GM23338 (cell line): ENCODE results near the gene MAPK7. TPM values are rescaled to one million over a fixed set of nuclear protein-coding genes. Genes with fewer than 3 reads are reported as not detected.

Experiments used
- ATAC-seq: fragments of 200-7000 bp; cut with Tn5 transposase; 3 replicates; pipeline ENCODE4 v1.9.1; 2020
- DNase-seq: peaks from one replicate; pipeline ENCODE4 v3.0.0-alpha.2; 2015; ENCODE audit warnings: low spot score
- H2AFZ ChIP-seq: fragments of 200-600 bp; sonication (generic); 2 replicates; pipeline ENCODE4 v1.8.0; 2016; ENCODE audit warnings: antibody characterized with exemption, mild to moderate bottlenecking, moderate library complexity
- H3F3A ChIP-seq: fragments of 200-600 bp; sonication (generic); replicated peaks from 2 replicates; pipeline ENCODE4 v1.8.0; 2017; ENCODE audit warnings: antibody characterized with exemption, mixed run types, low read depth
- H3K27ac ChIP-seq: fragments of 200-600 bp; sonication (generic); 2 replicates; pipeline ENCODE4 v1.6.1; 2016; ENCODE audit warnings: low read depth
- H3K27me3 ChIP-seq: fragments of 200-600 bp; sonication (generic); 2 replicates; pipeline ENCODE4 v1.8.0; 2016; ENCODE audit warnings: mild to moderate bottlenecking, mixed run types, moderate library complexity; ENCODE audit not compliant: insufficient read depth
- H3K36me3 ChIP-seq: fragments of 200-600 bp; sonication (generic); 2 replicates; pipeline ENCODE4 v1.8.0; 2016; ENCODE audit warnings: mild to moderate bottlenecking; ENCODE audit not compliant: insufficient read depth
- H3K4me1 ChIP-seq: fragments of 200-600 bp; sonication (generic); 2 replicates; pipeline ENCODE4 v1.8.0; 2016; ENCODE audit warnings: mild to moderate bottlenecking, moderate library complexity; ENCODE audit not compliant: insufficient read depth
- H3K4me2 ChIP-seq: fragments of 200-600 bp; sonication (generic); 2 replicates; pipeline ENCODE4 v1.7.1; 2017; ENCODE audit warnings: mixed run types
- H3K4me3 ChIP-seq: fragments of 200-600 bp; sonication (generic); 2 replicates; pipeline ENCODE4 v1.6.1; 2016; ENCODE audit warnings: mixed run types
- H3K79me2 ChIP-seq: fragments of 200-600 bp; sonication (generic); replicated peaks from 2 replicates; pipeline ENCODE4 v1.8.0; 2017; ENCODE audit warnings: mild to moderate bottlenecking; ENCODE audit not compliant: insufficient read depth
- H3K9me2 ChIP-seq: fragments of 200-600 bp; sonication (generic); 2 replicates; pipeline ENCODE4 v1.8.0; 2017; ENCODE audit not compliant: insufficient read depth
- H4K20me1 ChIP-seq: fragments of 200-600 bp; sonication (generic); replicated peaks from 2 replicates; pipeline ENCODE4 v1.8.0; 2017; ENCODE audit warnings: mild to moderate bottlenecking; ENCODE audit not compliant: insufficient read depth
- H3K27ac Mint-ChIP-seq: 2 replicates; pipeline ENCODE4 v1.8.0; 2020; ENCODE audit warnings: inconsistent platforms, mild to moderate bottlenecking, moderate library complexity, mixed read lengths
- H3K27me3 Mint-ChIP-seq: 3 replicates; pipeline ENCODE4 v1.8.0; 2022; ENCODE audit warnings: low read depth, mild to moderate bottlenecking, moderate library complexity, mixed read lengths, inconsistent platforms; ENCODE audit not compliant: insufficient read depth, poor library complexity
- H3K36me3 Mint-ChIP-seq: 3 replicates; pipeline ENCODE4 v1.8.0; 2021; ENCODE audit warnings: low read depth, mild to moderate bottlenecking, inconsistent platforms, moderate library complexity, mixed read lengths
- H3K4me1 Mint-ChIP-seq: 3 replicates; pipeline ENCODE4 v1.8.0; 2020; ENCODE audit warnings: mild to moderate bottlenecking, inconsistent platforms, mixed read lengths
- H3K4me3 Mint-ChIP-seq: 3 replicates; pipeline ENCODE4 v1.8.0; 2021; ENCODE audit warnings: moderate library complexity, mild to moderate bottlenecking, inconsistent platforms, mixed read lengths
- H3K9me3 Mint-ChIP-seq: 3 replicates; pipeline ENCODE4 v1.8.0; 2020; ENCODE audit warnings: moderate library complexity, mild to moderate bottlenecking, inconsistent platforms, mixed read lengths
- CTCF ChIP-seq, 2 experiments: fragments of 200-600 bp in 1 of 2; sonication (generic) in 1 of 2; conservative IDR thresholded peaks; 2 replicates each; pipeline versions ENCODE4 v1.5.1 to v1.6.1; 2016 to 2017; ENCODE audit warnings: antibody characterized with exemption in 2 of 2, low read depth in 2 of 2, mild to moderate bottlenecking in 2 of 2, moderate library complexity in 1 of 2
- EZH2 ChIP-seq: fragments of 200-600 bp; sonication (generic); IDR thresholded peaks from one replicate; pipeline ENCODE4 v1.8.0; 2017; ENCODE audit warnings: antibody characterized with exemption, mild to moderate bottlenecking, low read depth; ENCODE audit not compliant: unreplicated experiment
- NANOG ChIP-seq: IDR thresholded peaks from 2 replicates; pipeline ENCODE4 v1.6.1; 2016; ENCODE audit warnings: antibody characterized with exemption, borderline replicate concordance
- ZNF114 ChIP-seq: fragments of 250-450 bp; sonication (Bioruptor Pico); IDR thresholded peaks from 2 replicates; pipeline ENCODE4 v1.5.0; 2020; ENCODE audit warnings: mild to moderate bottlenecking, moderate library complexity
- ZNF462 ChIP-seq: fragments of 250-450 bp; sonication (Bioruptor Pico); IDR thresholded peaks from 2 replicates; pipeline ENCODE4 v1.5.0; 2020; ENCODE audit warnings: mild to moderate bottlenecking, moderate library complexity
- polyA plus RNA-seq: library from polyadenylated mRNA; unstranded; fragments of >200 nt; fragmentation: Nextera tagmentation; extraction: Ambion mirVana; gene quantifications from 2 replicates; pipeline ENCODE4 v1.2.1, GENCODE V29; 2016
- total RNA-seq: library from RNA; depleted of rRNA; stranded (reverse); fragments of >200 nt; shearing (Covaris generic); gene quantifications from 2 replicates; pipeline ENCODE4 v1.2.3, GENCODE V29; 2014

Gene MAPK7
- total and polyA plus RNA-seq, 2 experiments from 2014 or later = 15.5 to 53.1 TPM

GRCh38 chr17:19343256-19343630 lies 35.1 kb upstream of the MAPK7 start:
- DNase-seq = no peak
- Histone ChIP-seq H2AFZ (no peak overlapping the region), H3K36me3 (no peaks in the 10 kb centered on the region), H3K79me2 (no peaks in the 10 kb centered on the region), H3K9me2 (no peaks in the 10 kb centered on the region), H3F3A (no peaks in the 10 kb centered on the region; the same call in 1 of the 2 replicates), H3K4me1 (peaks cover 22% of the 10 kb centered on the region), H3K4me2 (no peak overlapping the region), H3K4me3 (no peak overlapping the region), H4K20me1 (no peaks in the 10 kb centered on the region), H3K27ac (no peak overlapping the region), H3K27me3 (no peaks in the 10 kb centered on the region)
- TF ChIP-seq ZNF462 (CRISPR knock-in tag) (no peak), NANOG (no peak), ZNF114 (CRISPR knock-in tag) (no peak), CTCF (conservative IDR thresholded peaks at IDR 0.05; ENCODE audit: low read depth in 2 of 2) (no peak), EZH2 (no peak)
- Mint-ChIP-seq H3K27me3 (peaks cover 13% of the 10 kb centered on the region), H3K9me3 (no peaks in the 10 kb centered on the region; the same call in 2 of the 3 replicates), H3K4me1 (peaks cover 33% of the 10 kb centered on the region), H3K4me3 (no peak overlapping the region), H3K27ac (no peak overlapping the region), H3K36me3 (peaks cover 5% of the 10 kb centered on the region; the same call in 2 of the 3 replicates)
- ATAC-seq = no peak
